GM19023 (cell line): ENCODE results near the gene CSNK1D.
A peak's percentile ranks its signal among the peaks of the same experiment; 100 is the strongest.

Experiments used
- ATAC-seq: cut with Tn5 transposase; IDR thresholded peaks from one replicate; pipeline ENCODE4 v1.9.1; 2021; ENCODE audit warnings: mild to moderate bottlenecking, moderate library complexity; ENCODE audit not compliant: unreplicated experiment

CSNK1D gene

DNA sequence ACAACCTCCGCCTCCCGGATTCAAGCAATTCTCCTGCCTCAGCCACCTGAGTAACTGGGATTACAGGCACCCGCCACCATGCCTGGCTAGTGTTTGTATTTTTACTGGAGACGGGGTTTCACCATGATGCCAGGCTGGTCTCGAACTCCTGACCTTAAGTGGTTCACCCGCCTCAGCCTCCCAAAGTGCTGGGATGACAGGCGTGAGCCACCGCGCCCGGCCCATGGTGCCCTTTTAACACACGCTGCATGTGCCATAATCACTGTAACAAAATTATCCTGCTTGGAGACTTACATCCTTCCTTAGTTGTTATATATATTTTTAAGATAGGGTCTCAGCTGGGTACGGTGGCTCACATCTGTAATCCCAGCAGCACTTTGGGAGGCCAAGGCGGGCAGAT, 38.5 kb upstream of the CSNK1D start:
- ATAC-seq: no peak

DNA sequence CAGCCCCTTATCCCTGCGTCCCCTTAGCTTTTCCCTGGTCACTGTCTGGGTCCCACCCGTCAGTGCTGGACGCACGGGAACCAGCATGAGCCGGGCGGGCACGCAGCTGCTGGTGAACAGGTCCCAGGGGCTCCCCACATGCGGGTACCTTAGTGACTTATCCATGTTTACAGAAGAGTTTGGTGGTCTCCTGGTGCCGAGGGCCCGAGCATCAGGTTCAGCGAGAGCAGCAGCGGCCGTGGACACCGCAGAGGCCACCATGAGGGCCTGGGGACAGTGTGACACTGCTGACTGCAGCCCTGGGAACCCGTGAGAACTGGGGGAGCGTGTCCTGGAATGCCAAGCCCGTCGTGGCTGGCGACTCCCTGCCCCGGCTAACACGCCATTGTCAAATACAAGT, 37.4 kb upstream of the CSNK1D start:
- no peak for ATAC-seq

DNA sequence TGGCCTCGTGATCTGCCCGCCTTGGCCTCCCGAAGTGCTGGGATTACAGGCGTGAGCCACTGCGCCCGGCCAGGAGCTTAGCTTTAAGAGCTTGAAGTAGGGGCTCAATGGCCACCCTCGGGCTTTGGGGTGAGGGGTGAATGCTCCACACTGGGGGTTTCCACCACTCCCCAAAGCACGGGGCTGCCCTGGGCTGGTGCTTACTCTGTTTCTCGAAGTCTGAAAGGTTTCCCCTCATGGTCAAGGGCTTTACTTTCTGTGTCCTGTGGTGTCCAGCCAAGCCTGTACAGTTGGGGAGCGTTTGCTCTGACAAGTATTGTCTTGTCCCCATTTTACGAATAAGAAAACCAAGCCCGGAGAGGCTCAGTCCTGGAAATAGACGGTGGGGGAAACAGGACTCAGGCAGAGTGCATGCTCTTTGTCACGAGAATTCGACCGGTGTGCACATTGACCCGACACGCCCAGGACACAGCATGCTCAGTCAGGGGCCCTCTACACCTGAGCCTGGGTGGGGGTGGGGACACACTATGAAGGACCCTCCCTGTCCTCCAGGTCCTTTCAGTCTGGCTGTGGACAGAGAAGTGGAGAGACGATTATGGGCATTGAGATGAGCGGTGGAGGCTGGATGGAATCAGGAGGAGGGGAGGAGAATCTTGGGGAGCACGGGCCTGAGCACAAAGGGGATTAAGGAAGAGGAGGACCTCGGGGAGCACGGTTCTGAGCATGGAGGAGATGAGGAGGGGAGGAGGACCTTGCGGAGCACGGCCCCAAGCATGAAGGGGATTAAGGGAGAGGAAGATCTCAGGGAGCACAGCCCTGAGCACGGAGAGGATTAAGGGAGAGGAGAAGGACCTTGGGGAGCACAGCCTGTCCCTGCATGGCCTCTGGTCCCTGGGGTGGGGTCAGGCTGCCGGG, 36.4 kb upstream of the CSNK1D start:
- no peak for ATAC-seq

DNA sequence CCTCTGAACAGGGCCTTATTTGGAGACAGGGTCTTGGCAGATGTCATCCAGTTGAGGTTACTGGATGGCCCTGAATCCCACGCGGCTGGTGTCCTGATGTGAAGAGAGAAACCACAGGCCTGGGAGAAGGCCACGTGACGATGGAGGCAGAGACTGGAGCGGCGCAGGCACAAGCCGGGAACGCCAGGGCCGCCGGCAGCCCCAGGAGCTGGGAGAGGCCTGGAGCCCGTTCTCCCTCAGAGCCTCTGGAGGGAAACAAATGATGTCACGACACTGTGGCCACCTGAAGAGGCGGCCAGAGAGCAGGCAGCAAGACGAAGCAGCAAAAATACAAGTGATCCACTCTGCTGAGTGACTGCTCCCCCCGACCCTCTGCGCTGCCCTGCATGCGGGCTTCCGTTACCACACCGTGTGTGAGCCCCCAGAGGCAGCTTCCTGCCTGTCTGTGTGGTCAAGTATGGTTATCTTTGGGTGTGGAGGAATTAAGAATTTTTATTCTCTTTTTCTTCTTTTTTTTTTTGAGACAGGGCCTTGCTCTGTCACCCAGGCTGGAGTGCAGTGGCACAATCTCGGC, 32.3 kb upstream of the CSNK1D start:
- ATAC-seq: no peak

DNA sequence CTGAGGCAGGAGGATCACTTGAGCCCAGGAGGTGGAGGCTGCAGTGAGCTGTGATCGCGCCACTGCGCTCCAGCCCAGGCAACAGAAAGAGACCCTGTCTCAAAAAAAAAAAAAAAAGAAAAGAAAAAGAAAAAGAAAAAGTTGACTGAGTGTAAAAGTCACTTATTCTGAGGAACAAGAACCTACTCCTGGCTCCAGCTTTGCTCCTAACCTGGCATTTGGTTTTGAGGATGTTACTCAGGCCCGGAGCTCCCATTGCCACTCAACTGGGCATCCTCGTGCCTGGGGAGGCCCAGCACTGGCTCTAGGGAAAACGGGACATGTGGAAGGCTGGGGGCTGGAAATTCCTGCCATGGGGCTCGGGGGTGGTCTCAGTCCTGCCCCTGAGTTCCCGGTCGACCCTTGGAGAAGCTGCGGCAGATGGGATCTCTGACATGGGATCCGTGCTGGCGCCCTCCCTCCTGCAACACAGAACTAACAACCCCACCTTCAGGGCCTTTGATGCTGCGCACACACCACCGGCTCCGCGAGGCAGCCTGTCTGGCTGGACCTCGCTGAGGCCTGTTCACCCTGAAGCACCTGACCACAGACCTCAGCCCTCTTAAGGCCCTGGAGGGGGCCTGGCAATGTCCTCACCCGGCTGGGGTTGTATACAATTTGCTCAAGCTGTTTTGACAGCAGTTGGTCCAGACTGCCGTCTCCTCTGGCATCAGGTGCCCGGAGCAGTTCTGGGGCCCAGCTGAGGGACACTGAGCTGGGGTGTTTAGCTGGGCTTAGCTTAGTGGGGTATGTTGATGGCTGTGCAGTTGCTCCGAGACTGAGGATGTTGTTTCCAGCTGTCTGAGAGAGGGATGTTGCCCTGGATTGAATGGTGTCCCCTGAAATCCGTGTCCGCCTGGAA, 31.6 kb upstream of the CSNK1D start:
- no peak for ATAC-seq

DNA sequence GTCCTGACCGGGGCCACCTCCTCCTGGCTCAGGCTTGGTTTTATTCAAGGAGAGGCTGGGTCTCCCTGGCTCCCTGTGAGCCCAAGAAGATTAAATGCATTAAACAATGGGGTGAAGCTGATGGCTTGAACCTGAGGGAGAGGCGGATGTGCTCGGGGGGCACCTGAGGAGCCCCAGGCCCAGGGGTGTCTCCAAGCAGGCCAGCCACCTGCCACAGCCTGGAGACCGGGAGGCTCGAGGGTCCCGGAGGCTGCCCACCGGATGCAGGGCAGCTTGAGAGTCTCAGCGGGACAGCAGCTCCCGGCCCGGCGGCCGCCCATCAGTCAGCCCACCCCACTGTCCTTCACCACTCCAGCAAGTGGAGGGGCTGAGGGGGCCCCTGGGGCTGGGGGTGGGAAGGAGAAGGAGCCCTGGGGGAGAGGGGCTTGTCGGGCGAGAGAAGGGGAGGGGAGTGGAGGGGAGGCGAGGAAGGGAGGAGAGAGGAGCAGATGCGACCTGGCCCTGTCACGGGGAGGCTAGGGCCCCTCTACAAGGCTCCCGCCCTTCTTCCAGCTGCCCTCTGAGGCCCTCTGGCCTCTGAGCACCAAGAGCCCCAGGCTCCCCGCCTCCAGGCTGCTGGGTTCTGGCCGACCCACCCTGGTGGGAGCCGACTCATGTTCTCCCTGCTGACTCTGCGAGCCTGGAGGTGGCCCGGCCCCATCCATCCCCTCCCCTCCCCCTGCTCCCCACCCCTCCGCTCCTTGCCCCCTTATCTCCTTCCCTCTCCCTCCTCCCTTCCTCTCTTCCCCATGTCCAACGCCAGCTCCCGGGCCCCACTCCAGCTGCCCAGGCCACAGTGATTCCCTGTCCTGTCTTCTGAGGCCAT, 30.7 kb upstream of the CSNK1D start:
- no peak for ATAC-seq

DNA sequence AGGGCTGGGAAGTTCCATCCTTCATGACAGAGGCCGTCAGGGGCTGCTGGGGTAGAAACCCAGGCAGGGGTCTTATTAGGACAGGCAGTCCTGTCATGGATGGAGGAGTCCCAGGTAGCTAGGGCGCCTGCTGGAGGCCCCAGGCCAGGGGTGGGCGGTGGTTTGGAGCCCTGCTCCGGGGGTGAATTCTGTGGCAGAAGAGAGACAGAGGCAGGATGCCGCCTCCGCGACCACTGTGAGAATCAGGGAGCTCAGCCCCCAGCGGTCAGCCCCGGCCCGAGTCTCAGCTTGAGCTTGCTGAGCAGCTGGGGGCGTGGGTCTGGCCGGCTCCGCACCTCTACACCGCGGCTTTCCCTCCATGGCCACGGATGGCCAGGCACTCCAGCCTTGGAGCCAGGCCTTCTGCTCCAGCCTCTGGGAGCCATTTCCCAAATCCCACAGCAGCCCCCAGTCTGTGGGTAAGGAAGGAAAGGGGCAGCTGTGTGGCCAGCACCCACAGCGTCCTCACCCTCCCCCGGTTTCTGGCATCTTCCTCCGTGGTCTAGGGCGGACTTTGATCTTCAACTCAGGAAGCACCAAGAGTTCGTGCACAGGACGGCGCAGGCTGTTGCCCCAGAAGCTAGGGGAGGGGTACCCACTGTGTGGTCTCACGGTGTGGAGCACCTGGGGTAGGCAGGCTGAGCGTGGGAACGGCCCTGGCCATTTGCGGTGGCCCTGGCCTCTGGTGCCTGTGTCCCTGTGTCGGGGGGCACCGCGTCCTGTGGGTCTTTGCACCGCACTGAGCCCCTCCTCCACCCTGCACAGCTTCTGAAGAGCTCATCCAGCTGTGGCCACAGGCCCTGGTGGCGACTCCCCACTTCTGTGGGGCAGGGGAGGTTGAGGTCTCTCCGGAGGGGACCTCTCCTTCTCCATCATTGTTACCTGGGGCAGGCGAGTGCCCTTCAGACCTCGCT, 29.8 kb upstream of the CSNK1D start:
- ATAC-seq: no peak

DNA sequence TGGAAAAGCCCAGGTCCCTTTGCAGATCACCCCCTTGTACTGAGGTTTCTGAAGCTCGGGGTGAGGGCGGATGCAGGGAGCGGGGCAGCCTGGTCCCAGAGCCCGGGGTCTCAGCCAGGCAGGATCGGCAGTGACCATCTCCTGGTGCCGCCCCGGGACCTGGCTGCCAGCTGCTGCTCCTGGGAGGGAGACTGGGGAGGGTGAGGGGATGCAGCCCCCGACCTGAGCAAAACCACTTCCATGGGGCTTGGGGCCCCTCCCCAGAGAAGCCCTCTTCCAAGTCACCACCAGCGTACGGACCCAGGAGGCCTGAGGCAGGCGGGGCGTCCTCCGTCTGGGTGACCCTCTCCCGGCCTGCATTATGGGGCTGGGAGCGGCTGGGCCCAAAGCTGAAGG, 29.1 kb upstream of the CSNK1D start:
- ATAC-seq: no peak

DNA sequence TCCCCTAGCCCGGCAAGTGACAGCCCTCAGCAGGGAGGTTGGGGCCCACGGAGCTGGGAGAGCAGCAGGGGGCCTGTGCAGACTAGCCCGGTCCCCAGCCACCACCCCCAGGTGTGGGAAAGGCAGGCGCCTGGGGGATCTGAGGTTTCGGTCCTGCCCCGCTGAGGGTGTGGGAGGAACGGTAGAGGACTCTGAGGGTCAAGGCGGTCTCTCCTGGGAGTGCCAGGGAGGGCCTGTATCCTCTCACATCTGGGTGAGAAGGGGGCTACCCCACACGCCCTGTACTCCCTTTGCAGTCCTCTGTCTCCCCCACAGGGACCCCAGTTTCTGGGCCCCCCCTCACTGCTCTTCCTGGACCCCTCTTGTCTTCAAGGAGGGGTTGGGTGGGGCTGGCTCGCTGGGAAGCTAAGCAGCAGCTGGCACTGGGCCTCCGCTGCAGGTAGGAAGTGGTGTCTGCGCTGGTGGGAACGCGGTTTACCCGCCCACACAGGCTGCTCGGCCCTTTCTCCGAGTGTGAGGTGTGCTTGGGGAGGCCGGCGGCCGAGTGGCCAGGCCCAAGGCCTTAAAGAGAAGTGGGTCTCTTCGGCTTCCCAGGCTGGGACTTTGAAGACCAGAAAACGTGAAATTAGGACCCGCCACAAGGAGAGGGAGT, 28.5 kb upstream of the CSNK1D start:
- ATAC-seq: no peak

DNA sequence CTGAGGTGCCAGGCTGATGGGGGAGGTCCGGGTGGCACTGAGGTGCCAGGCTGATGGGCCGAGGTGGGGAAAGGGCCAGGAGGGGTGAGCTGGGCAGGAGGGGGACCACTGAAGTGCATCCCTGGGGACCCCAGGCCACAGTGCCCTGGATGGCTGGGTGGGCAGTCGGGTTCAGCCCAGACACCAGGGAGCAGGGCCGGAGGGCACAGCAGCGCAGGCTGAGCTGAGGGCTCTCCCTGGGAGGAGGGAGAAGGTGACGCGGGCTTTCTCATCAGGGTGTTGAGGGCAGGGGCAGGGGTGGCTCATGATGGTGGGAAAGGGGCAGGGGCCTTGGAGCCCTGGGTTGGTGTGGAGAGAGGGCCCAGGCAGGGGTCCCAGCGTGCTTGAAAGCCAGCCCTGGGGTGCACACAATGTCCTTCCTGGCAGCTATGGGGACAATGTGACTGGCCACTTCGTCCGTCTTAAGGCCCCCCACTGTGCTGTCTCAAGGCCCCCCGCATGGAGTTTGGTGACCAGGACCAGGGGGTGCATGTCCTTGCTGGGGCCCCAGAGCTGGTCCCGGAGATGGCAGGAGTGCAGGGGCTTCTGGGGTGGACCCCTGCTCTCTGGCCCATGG, 27.9 kb upstream of the CSNK1D start:
- ATAC-seq: no peak

DNA sequence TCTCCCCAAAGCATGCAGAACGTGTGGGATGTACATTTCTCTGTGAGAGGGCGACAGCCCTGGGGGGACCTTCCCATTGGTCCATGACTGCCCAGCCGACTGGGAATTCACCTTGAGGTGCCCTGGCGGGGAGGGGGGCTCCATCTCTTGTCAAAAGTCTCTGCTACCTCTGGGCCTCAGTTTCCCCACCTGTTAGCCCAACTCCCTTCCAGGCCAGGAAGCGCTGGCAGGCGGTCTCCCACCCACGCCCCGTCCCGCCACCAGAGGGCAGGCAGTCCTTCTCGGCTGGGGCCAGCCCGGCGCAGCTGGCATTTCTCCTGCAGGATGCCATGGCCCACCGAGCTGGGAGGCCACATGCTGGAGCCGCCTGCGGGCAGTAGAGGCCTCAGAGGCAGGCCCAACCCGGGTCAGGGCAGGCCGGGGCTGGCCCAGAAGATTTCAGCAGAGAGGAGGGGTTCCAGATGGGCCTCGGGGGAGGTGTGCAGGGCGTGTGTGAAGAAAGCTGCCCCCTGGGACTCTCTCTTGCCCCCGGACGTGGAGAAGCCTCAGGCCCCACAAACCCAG, 27.3 kb upstream of the CSNK1D start:
- ATAC-seq: no peak

DNA sequence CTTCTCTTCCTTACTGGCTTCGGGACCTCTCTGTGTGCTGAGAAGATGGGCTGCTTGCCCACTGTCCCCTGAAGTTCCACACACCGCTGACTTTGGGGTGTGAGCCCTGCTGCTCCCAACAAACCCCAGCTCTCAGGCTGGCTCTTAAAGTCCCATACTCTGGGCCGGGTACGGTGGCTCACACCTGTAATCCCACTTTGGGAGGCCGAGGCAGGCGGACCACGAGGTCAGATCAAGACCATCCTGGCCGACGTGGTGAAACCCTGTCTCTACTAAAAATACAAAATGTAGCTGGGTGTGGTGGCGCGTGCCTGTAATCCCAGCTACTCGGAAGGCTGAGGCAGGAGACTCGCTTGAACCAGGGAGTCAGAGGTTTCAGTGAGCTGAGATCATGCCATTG, 26.7 kb upstream of the CSNK1D start:
- no peak for ATAC-seq

DNA sequence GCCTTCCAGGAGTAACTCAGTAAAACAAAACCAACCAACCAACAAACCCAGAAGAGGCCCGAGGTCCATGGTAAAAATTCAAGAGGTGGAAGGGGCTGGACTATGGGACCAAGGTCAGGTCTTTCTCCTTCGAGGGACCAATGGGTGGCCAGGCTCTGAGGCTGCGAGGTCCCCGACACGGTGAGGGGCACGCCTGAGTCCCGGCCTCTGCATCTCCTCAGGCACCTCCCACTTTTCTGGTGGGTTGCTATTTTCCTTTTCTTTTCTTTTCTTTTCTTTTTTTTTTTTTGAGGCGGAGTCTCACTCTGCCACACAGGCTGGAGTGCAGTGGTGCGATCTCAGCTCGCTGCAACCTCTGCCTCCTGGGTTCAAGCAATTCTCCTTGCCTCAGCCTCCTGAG, 26.0 kb upstream of the CSNK1D start:
- ATAC-seq: no peak

DNA sequence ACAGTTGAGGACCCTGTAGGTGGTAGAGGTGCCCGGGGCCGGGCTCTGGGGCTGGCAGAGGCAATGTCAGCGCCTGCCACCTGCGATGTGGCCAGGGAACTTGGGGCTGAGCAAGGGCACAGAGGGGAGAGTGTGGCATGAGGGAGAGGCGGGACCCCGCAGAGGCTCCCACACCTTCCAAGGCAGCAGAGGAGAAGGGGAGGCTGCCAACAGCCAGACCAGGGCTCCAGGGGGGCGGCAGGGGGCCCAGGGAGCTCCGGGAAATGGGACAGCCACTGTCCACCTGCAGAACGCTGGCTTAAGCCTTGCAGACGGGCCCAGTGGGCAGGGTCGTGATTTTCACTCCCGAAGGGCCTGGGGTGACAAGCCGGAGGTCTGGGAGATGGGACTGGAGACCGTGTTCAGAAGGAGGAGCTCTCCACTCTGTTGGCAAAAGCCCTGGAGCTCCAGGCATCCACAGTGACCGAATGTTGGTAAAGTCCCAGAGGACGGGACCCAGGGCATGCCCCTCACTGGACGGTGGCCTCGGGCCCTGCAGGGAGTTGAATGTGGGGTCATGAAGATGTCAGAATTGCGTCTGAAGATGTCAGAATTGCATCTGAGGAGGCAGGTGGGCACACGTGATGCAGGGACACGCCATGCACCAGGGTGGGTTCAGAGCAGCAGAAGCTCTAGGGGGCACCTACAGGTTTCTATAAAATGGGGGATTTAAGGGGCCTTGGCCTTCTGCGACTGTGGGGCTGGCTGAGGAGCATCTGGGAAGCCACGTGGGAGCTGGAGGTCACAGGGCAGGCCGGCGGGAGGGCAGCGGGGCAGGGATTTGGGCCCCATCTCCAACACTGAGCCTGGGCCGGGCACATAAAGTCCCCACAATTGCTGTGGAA, 25.3 kb upstream of the CSNK1D start:
- no peak for ATAC-seq

DNA sequence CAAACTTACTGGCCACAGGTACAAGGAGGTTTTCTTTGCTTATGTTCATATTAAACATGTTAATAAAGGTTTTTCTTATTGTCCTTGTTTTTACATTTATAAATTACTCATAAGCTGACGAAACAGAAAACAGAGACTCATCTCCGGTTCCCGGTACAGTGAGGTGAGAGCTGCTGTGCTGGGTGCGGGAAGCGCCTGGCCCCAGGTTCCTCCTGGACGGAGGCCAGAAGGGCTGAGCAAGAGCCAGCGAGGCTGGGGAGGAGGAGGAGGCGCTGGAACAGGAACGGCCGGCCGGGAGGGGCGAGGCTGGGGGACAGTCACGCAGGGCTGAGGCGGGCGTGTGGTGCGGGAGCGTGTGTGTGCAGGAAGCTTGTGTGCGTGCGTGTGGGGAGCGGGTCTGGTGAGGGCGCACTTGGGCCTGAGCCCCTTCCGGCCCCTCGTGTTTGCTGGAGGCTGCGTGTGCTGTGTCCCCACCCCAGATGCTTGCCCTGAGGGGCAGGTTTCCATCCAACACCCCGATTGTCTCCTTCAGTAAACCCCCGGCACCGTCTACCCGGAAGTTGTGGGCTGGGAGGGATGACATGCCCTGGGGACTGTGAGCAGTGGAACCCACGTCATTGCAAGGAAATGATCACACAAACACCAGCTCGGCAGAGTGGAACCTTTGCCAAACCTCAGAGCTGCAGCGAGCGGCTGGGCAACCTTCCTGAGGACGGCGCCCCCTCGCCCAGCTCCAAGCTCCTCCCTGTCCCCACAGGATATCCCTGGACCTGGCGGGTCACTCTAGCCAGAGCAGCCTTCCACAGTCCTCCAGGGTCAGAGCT, 24.4 kb upstream of the CSNK1D start:
- peak; percentile 48 for ATAC-seq

DNA sequence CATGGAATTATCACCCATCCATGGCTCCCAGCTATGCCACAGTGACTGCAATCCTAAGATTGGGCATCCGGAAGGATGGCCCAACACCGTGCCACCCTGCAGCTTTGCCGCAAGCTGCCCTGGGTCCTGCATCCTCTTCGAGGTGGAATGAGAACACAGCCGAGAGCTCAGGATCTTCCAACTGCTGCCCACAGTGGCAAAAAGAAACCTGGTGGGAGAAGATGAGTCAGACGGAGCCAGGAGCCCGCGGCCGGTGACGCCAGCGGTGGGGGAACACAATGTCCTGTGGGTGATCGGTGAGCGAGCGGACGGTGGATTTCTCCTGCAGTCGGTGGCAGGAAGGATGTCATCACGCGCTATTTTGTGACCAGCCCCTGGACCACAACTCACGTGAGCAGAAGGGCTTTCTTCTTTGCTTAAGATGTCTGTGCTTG, 23.8 kb upstream of the CSNK1D start:
- no peak for ATAC-seq
